CD4-positive, alpha-beta T cell treated with Interleukin-2 at 100 ng/mL for 4 hours (primary cell): ENCODE measurements around the gene PNPLA8.
"Not testable (repeated sequence)": the region's sequence is repeated elsewhere in the genome, so short reads cannot be mapped to it uniquely, and the experiment has no call there.

Experiments used
- DNase-seq: peaks from one replicate; pipeline ENCODE4 v3.0.0-alpha.2; 2020; ENCODE audit warnings: low spot score

The PNPLA8 gene

GRCh38 chr7:108529341-108529740 lies 3.4 kb upstream of the PNPLA8 start:
- DNase-seq: no peak

- no peak for DNase-seq
These were observed 2.3 kb upstream of the PNPLA8 start for GRCh38 chr7:108528183-108528712.

DNA sequence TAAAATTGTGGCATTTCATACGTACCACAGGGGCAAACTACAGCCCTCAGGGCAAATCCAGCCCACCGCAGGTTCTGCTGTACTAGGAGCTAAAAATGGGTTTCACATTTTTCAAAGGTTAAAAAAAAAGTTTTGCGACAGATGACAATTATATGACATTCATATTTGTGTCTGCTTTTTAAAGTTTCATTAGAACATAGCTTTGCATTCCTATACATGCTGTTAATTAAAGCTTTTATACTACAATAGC lies 758 bp upstream of the PNPLA8 start:
- no peak for DNase-seq

GRCh38 chr7:108525327-108525984 lies 479 bp downstream of the PNPLA8 start:
- DNase-seq: peak; percentile 4

DNA sequence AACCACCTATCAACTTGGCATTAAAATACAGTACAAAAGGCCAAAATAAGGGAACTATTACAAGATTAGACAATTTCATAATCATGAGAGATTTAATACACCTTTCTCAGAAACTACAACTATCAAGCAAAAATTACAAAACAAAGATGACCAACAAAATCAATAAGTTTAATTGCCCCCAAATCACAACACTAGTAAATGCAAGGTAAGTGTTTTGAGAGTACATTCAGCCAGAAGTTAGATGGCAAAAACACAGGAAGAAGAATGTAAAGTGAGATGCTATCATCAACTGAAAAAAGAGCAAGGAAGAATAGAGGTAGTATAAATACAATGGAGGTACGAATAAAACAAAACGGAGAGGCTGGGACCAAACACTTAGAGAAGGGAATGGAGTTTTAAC lies 3.2 kb downstream of the PNPLA8 start:
- DNase-seq: no peak

DNA sequence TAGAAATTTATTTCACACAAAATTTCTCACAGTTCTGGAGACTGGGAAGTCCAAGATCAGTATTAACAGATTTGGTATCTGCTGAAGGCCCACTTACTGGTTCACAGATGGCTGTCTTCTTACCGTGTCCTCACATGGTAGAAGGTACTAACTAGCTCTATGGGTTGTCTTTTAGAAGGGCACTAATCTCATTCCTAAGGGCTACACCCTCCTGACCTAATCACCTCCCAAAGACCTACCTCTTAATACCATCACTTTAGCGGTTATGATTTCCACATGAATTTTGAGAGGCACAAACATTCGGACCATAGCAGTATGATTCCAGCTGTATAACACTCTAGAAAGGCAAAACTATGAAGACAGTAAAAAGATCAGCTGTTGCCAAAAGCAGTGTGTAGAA lies 8.0 kb downstream of the PNPLA8 start:
- no peak for DNase-seq

- no peak for DNase-seq
These were observed 10.3 kb downstream of the PNPLA8 start for GRCh38 chr7:108515630-108516029.

- no peak for DNase-seq
These were observed 10.9 kb downstream of the PNPLA8 start for GRCh38 chr7:108515013-108515412.

DNA sequence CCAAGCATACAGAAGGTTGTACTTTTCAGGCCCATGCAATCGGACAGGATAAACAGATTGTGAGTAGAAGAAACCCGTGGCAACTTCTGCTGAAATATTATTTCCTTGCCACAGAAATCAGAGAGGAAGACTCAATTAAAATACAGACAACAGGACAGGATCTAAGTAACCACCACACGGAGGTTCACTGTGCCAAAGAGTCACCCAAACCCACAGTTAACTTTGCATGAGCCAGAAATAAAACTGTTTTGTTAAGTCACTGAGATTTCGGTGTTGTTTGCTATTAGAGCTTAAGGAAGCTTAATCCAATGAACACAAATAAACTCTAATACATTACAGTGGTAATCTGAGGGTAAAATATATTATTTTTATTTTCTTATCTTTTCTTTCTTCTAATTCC lies 14.0 kb downstream of the PNPLA8 start:
- no peak for DNase-seq

DNA sequence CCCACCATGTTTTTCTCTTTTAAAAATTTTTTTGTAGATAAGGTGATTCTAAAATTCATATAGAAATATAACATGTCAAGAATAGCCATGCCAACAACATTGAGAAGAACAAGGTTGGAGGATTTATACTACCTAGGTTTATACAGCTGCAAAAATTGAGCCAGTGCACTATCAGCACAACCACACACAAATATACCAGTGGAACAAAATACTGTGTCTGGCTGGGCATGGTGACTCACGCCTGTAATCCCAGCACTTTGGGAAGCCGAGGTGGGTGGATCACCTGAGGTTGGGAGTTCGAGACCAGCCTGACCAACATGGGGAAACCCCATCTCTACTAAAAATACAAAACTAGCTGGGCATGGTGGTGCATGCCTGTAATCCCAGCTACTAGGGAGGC lies 21.4 kb downstream of the PNPLA8 start:
- DNase-seq: not testable (repeated sequence)

- DNase-seq: no peak
These were observed 22.6 kb downstream of the PNPLA8 start for GRCh38 chr7:108503112-108504026.

DNA sequence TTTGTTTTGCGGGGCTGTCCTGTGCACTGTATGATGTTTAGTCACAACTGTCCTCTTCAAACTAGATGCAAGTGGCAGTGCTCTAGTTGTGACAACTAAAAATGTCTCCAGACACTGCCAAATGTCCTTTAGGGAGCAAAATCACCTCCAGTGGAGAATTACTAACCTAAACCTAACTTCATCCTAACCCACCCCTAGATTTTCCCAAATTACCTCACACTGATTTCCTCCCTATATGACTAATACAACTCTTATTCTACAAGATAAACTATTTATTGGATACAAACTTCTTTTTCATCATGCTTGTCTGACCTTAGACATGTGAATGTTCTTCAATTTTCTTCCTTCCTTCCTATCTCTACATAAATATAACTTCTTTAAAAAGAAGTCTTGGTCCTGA lies 26.4 kb downstream of the PNPLA8 start:
- DNase-seq: no peak

GRCh38 chr7:108498481-108498880 lies 27.5 kb downstream of the PNPLA8 start:
- no peak for DNase-seq

DNA sequence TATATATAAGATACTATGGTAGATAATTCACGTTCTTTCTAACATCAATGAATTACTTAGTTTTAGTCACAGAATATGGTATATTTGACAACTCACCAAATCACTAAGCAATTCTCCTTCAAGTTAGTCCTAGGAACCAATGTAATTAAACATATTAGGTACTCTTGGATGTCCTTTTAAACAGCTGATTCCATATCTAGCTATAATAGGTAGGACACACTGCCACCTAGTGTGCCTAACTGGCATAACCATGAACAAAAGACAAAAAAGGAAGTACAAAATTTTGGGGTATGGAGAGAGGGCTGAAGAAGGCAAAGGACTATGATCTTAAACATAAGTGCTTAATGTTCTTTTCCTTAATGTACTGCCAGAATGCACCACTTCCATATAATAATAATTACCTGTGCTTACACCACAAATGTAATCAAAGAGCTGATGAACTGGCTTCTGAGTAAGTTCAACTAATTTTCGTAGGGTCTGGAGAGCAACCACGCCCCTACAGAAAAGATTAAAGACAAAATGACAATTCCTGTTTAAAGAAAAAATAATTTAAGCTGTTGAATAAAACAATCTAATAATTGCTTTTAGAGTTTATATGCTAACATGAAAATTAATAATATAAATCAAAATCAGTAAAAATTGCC lies 28.7 kb downstream of the PNPLA8 start:
- DNase-seq: peak; percentile 66

GRCh38 chr7:108492742-108493141 lies 33.2 kb downstream of the PNPLA8 start:
- no peak for DNase-seq

- DNase-seq: no peak
These were observed 37.0 kb downstream of the PNPLA8 start for GRCh38 chr7:108488768-108489538.

GRCh38 chr7:108487646-108488045 lies 38.3 kb downstream of the PNPLA8 start:
- DNase-seq: no peak

DNA sequence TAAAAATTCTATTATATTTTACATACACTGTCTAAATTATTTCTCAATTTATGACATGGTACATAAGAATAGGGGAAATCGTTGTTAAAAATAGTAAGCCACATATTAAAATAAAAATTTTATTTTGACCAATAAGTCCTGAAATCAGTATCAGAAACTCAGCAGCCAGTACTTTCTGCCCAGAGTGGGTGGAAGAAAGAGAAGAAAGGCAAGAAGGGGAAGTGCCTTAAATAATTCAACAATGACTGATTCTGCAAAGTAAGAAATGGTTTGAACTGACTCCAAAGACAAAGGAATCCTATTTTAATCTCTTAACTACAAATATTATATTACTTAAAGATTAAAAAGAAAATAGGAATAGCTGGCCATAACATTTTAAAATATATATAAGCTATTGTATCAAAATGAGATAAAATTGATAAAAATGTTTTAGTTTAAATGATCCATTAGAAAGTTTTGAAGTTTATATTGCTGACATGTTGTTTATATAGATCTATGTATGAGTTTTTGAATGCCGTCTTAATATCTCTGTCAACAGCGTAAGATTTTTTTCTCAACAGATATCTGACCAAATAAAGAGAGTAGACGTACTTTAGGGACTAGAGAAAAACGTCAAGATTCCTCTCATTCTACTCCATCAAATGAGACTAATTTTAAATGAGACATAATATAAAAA lies 39.5 kb downstream of the PNPLA8 start:
- DNase-seq: no peak

GRCh38 chr7:108484137-108484536 lies 41.8 kb downstream of the PNPLA8 start:
- DNase-seq: no peak

DNA sequence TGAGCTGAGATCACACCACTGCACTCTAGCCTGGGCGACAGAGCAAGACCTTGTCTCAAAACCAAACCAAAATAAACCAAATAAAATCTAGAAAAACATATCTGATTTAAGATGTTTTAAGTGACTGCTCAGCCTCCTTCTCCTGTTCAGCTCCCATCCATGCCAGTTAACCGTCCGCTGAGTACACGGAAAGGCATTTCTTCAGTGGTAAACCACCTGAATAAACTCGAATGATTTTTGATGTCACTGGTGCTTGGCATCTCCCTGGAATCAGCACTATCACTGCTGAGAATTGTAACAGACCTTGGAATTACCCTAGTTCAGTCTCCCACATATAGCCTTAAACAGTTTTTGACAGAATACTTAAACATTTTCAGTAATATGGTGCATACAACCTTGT lies 45.6 kb downstream of the PNPLA8 start:
- no peak for DNase-seq

- no peak for DNase-seq
These were observed 46.2 kb downstream of the PNPLA8 start for GRCh38 chr7:108479751-108480150.

GRCh38 chr7:108479118-108479517 lies 46.8 kb downstream of the PNPLA8 start:
- DNase-seq: no peak
